UCSD-AML1 (cell line): ENCODE measurements around the gene YIPF2.

ENCODE experiments used
- DNase-seq: peaks from one replicate; lab custom pipeline; 2025; ENCODE audit not compliant: unreplicated experiment; lab: John Stamatoyannopoulos, UW

The YIPF2 gene

GRCh38 chr19:10911579-10912363 lies 16.7 kb downstream of the YIPF2 start:
- DNase-seq = no peak

- DNase-seq = no peak
These were observed 20.0 kb downstream of the YIPF2 start for GRCh38 chr19:10908380-10908960.

GRCh38 chr19:10907925-10908324 lies 20.5 kb downstream of the YIPF2 start:
- no peak for DNase-seq

GRCh38 chr19:10899151-10899653 lies 29.2 kb downstream of the YIPF2 start:
- no peak for DNase-seq

GRCh38 chr19:10898633-10899032 lies 29.8 kb downstream of the YIPF2 start:
- no peak for DNase-seq

GRCh38 chr19:10896851-10897526 lies 31.4 kb downstream of the YIPF2 start:
- no peak for DNase-seq

GRCh38 chr19:10895920-10896319 lies 32.5 kb downstream of the YIPF2 start:
- no peak for DNase-seq

GRCh38 chr19:10895363-10895762 lies 33.1 kb downstream of the YIPF2 start:
- DNase-seq = no peak

GRCh38 chr19:10894911-10895213 lies 33.6 kb downstream of the YIPF2 start:
- no peak for DNase-seq

- no peak for DNase-seq
These were observed 36.2 kb downstream of the YIPF2 start for GRCh38 chr19:10892256-10892655.

GRCh38 chr19:10891405-10892086 lies 36.9 kb downstream of the YIPF2 start:
- no peak for DNase-seq

- DNase-seq = no peak
These were observed 38.6 kb downstream of the YIPF2 start for GRCh38 chr19:10889880-10890279.

- DNase-seq = no peak
These were observed 40.0 kb downstream of the YIPF2 start for GRCh38 chr19:10888421-10888866.

- no peak for DNase-seq
These were observed 40.6 kb downstream of the YIPF2 start for GRCh38 chr19:10887616-10888367.

GRCh38 chr19:10885201-10886169 lies 43.0 kb downstream of the YIPF2 start:
- DNase-seq = no peak

- DNase-seq = no peak
These were observed 44.2 kb downstream of the YIPF2 start for GRCh38 chr19:10884274-10884673.

- no peak for DNase-seq
These were observed 46.4 kb downstream of the YIPF2 start for GRCh38 chr19:10882108-10882457.

GRCh38 chr19:10881403-10882107 lies 46.9 kb downstream of the YIPF2 start:
- no peak for DNase-seq

GRCh38 chr19:10878253-10878652 lies 50.2 kb downstream of the YIPF2 start:
- no peak for DNase-seq
